ENCODE data around the gene TBCD. TPM values are rescaled to one million over a fixed set of nuclear protein-coding genes. Genes with fewer than 3 reads are reported as not detected.

The TBCD gene
- total RNA-seq (10 to 100 TPM; 41.3 to 79.0 (median 49.6) TPM), polyA plus RNA-seq (100 to 1,000 TPM in 1 of 2 donors, 10 to 100 TPM in 1; 89.8 to 107 TPM)
- long read RNA-seq, donor 1, partial matches to known transcripts, result 29 of 44 reads
- long read RNA-seq, donor 1, other reads (novel, unspliced or antisense), result 10 of 44 reads
- long read RNA-seq, donor 2, full-length matches to known transcripts, result 3 of 36 reads
- long read RNA-seq, donor 2, partial matches to known transcripts, result 16 of 36 reads
- long read RNA-seq, donor 2, other reads (novel, unspliced or antisense), result 17 of 36 reads
- long read RNA-seq, donor 3, full-length matches to known transcripts, result 3 of 33 reads
- long read RNA-seq, donor 3, partial matches to known transcripts, result 10 of 33 reads
- long read RNA-seq, donor 3, other reads (novel, unspliced or antisense), result 20 of 33 reads

GRCh38 chr17:82751571-82752370 is at the start of gene TBCD:
Gene TBCD (plus strand): TSS chr17:82752065. CDS start chr17:82752194, 129 bp downstream.
- DNase-seq, result peak; percentile 89 to 93

DNA sequence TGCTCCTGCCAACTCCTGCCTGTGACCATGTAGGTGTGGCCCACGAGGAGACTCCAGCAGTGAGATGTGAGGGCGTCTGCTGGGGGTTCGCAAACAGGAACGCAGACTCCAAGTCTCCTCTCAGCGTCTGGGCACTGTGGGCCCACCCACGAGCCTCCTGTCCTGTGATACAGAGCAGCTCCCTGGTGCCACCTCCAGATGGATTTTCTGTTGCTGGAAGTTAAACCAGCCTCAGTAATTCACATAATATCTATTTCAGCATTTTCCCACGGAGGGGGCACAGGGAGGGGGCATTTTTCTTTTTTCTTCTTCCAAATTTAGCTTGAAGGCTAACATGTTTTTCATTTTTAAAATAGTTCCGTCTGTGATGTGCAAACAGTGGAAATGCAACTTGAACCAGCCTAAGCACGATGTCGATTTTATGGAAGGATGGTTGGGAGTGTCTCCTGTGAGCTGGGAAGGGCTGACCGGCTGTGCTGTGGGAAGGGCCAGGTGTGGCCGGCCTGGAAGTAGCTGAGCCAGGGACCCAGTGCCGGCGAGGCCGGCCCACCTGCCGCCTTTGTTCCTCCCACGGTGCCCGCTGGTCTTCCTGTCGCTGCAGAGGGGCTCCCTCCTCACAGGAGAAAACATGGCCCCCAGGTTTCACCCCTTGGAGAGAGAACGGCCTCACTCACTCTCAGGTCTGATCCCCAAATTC is 49.5 kb upstream of the TBCD start:
- TF ChIP-seq CTCF (IDR thresholded peaks at IDR 0.05), result no peak
- ATAC-seq (no peak), DNase-seq (no peak)
- Histone ChIP-seq H3K4me3 (no peak overlapping the region), H3K4me1 (peaks cover 1 to 13% (median 11%) of the 10 kb centered on the region in 9 donors), H3K9me3 (no peaks in the 10 kb centered on the region), H3K27ac (no peak overlapping the region), H3K36me3 (no peaks in the 10 kb centered on the region), H3K27me3 (peaks cover 0 to 6% (median 0%) of the 10 kb centered on the region in 7 donors)
- 68 to 69% methylated on average over 20 of the region's 20 CpGs for WGBS, 2 donors
- intact Hi-C loops (cut with DNase I), result loop anchor here in 2 of 10 donors (10.0 kb wide), 1 partner anchor 48 kb away; no protein-coding TSS in a partner anchor

More at GRCh38 chr17:82751571-82752370, at the start of gene TBCD:
- H3K9me3 ChIP-seq, result peaks cover 0 to 6% (median 0%) of the 10 kb centered on the region in 11 donors
- intact Hi-C loops (cut with DNase I), result loop anchor here in 2 of 10 donors (10.0 kb wide), 2 partner anchors 87 to 97 kb away; no protein-coding TSS in a partner anchor
- peaks cover 0 to 13% (median 0%) of the 10 kb centered on the region in 9 donors for H3K36me3 ChIP-seq
- peak within 1 kb of the TSS; percentile 23 to 91 (median 86) for H3K27ac ChIP-seq
- peaks cover 3 to 25% (median 13%) of the 10 kb centered on the region in 9 donors for H3K4me1 ChIP-seq
- peak in 1 of 9 donors; percentile 9 for TF ChIP-seq CTCF (IDR thresholded peaks at IDR 0.05)
- ATAC-seq, result peak; percentile 84 to 93 (median 91)
- no peaks in the 10 kb centered on the region for H3K27me3 ChIP-seq
- WGBS, 2 donors, result 1% methylated on average over 65 to 101 of the region's 114 CpGs
- peak within 1 kb of the TSS; percentile 68 to 97 (median 92) for H3K4me3 ChIP-seq

DNA sequence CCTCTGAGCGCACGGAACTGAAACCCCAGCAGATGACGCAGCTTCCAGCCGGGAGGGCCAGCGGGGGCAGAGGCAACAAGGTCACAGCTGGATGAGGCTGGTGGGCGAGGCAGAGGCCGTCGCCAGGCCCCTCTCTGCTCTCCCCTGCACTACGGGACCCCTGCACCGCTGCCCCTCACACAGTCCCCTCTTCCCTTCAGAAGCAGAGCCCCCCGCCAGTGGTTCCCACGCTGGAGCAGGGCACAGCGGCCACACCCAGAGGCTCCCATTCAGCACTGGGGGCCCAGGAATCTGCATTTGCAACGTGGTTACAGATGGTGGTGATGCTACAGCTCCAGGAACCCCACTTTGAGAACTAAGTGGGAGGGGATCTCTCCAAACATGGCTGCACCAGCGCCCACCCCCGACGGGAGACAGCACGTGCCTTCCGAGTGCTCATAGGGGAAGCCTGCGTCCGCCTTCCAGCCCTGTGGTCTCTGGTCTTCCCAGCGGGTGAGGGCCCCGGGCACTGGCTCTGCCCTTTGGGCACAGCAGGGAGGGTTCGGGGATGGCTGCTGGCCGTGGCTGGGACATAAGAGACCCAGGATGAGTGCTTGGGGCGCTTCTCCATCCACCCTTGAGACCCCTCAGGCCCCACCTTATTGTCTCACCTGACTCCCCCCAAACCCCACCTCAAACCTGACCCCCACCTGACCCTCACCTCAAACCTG is 48.7 kb upstream of the TBCD start:
- Histone ChIP-seq H3K9me3 (no peaks in the 10 kb centered on the region), H3K27me3 (peaks cover 0 to 3% (median 0%) of the 10 kb centered on the region in 7 donors), H3K36me3 (no peaks in the 10 kb centered on the region), H3K4me1 (peaks cover 0 to 9% (median 6%) of the 10 kb centered on the region in 9 donors), H3K4me3 (no peak overlapping the region), H3K27ac (no peak overlapping the region)
- WGBS, 2 donors, result 83 to 86% methylated on average over 26 of the region's 26 CpGs
- TF ChIP-seq CTCF (IDR thresholded peaks at IDR 0.05), result no peak
- DNase-seq, result no peak
- intact Hi-C loops (cut with DNase I), result loop anchor here in 2 of 10 donors (10.0 kb wide), 1 partner anchor 48 kb away; no protein-coding TSS in a partner anchor
- ATAC-seq, result no peak
